ENCODE measurements around the gene ZNF23.
A peak's percentile ranks its signal among the peaks of the same experiment; 100 is the strongest.

The ZNF23 gene

GRCh38 chr16:71473891-71474290 is 11.8 kb upstream of the ZNF23 start:
- no peak for DNase-seq (ENCODE audit: low read depth)
- TF ChIP-seq CTCF (IDR thresholded peaks at IDR 0.05; ENCODE audit: low read length, missing control alignments), result no peak
- no peak overlapping the region for H3K4me3 ChIP-seq (replicated peaks; ENCODE audit: low read depth, low read length)

- TF ChIP-seq CTCF (IDR thresholded peaks at IDR 0.05; ENCODE audit: low read length, missing control alignments), result no peak
- DNase-seq (ENCODE audit: low read depth), result no peak
- H3K4me3 ChIP-seq (replicated peaks; ENCODE audit: low read depth, low read length), result no peak overlapping the region
Observed at GRCh38 chr16:71472931-71473330, 10.9 kb upstream of the ZNF23 start.

- TF ChIP-seq CTCF (IDR thresholded peaks at IDR 0.05; ENCODE audit: low read length, missing control alignments), result no peak
- DNase-seq (ENCODE audit: low read depth), result no peak
- H3K4me3 ChIP-seq (replicated peaks; ENCODE audit: low read depth, low read length), result no peak overlapping the region
Observed at GRCh38 chr16:71472051-71472450, 10.0 kb upstream of the ZNF23 start.

- no peak overlapping the region for H3K4me3 ChIP-seq (replicated peaks; ENCODE audit: low read depth, low read length)
- TF ChIP-seq CTCF (IDR thresholded peaks at IDR 0.05; ENCODE audit: low read length, missing control alignments), result no peak
- peak; percentile 42 for DNase-seq (ENCODE audit: low read depth)
Observed at GRCh38 chr16:71467810-71468209, 5.8 kb upstream of the ZNF23 start.

GRCh38 chr16:71464231-71464630 is 2.2 kb upstream of the ZNF23 start:
- H3K4me3 ChIP-seq (replicated peaks; ENCODE audit: low read depth, low read length), result no peak overlapping the region
- DNase-seq (ENCODE audit: low read depth), result no peak
- no peak for TF ChIP-seq CTCF (IDR thresholded peaks at IDR 0.05; ENCODE audit: low read length, missing control alignments)

GRCh38 chr16:71460941-71461340 is 1.1 kb downstream of the ZNF23 start:
- TF ChIP-seq CTCF (IDR thresholded peaks at IDR 0.05; ENCODE audit: low read length, missing control alignments), result no peak
- H3K4me3 ChIP-seq (replicated peaks; ENCODE audit: low read depth, low read length), result peak overlapping the region; percentile 84
- no peak for DNase-seq (ENCODE audit: low read depth)

- DNase-seq (ENCODE audit: low read depth), result peak; percentile 66
- no peak for TF ChIP-seq CTCF (IDR thresholded peaks at IDR 0.05; ENCODE audit: low read length, missing control alignments)
- H3K4me3 ChIP-seq (replicated peaks; ENCODE audit: low read depth, low read length), result no peak overlapping the region
Observed at GRCh38 chr16:71460236-71460635, 1.8 kb downstream of the ZNF23 start.

Measured in fibroblast of pulmonary artery (primary cell).